Loucy (cell line): Measurements from ENCODE around the gene TP53I13.

Experiments used
- CTCF ChIP-seq: fragments of 200-600 bp; sonication (generic); conservative IDR thresholded peaks from 2 replicates; pipeline ENCODE4 v1.5.1; 2014; ENCODE audit warnings: mild to moderate bottlenecking, antibody characterized with exemption, low read length
- EZH2phosphoT487 ChIP-seq: fragments of 200-600 bp; IDR thresholded peaks from 2 replicates; pipeline ENCODE4 v1.6.1; 2018; ENCODE audit warnings: antibody characterized with exemption, mild to moderate bottlenecking, moderate library complexity, borderline replicate concordance

- TF ChIP-seq CTCF (no peak), EZH2phosphoT487 (no peak)
These were observed 12.7 kb upstream of the TP53I13 start for GRCh38 chr17:29555840-29556239.
